Left kidney (tissue), 2 donors: ENCODE measurements around the gene MYO7A. TPM values are rescaled to one million over a fixed set of nuclear protein-coding genes. Genes with fewer than 3 reads are reported as not detected.
A peak's percentile ranks its signal among the peaks of the same experiment; 100 is the strongest.

Experiments
- DNase-seq: peaks from one replicate; pipeline ENCODE4 v3.0.0-alpha.2; 2013
- polyA plus RNA-seq: library from polyadenylated mRNA; unstranded; fragments of 120-200 nt; gene quantifications from one replicate; pipeline ENCODE4 v1.2.1, GENCODE V29; 2013; ENCODE audit not compliant: insufficient read length

MYO7A gene
- polyA plus RNA-seq, 1 donor: 3.7 TPM

DNA sequence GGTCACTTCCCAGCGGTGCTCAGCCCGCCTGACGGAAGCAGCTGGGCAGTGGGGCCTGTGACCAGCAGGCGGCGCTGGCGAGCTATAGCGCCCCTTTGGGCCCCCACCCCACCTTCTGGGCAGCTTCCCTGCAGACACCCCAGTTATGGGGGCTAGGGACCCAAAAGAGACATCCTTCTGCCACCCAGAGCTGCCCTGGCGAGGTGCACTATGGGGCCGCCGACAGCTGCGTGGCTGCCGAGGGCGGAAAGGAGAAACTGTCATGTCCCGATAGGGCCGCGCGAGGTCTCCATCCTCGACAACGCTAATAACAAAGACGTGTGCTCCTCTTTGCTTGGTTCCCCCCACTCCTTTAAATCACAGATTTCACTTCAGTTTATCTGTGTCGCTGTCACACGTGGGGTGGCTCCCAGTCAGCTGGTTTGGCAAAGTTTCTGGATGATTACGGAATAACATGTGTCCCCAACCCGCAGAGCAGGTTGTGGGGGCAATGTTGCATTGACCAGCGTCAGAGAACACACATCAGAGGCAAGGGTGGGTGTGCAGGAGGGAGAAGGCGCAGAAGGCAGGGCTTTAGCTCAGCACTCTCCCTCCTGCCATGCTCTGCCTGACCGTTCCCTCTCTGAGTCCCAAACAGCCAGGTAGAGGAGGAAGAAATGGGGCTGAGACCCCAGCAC, 673 bp upstream of the MYO7A start:
- DNase-seq: peak; percentile 53

DNA sequence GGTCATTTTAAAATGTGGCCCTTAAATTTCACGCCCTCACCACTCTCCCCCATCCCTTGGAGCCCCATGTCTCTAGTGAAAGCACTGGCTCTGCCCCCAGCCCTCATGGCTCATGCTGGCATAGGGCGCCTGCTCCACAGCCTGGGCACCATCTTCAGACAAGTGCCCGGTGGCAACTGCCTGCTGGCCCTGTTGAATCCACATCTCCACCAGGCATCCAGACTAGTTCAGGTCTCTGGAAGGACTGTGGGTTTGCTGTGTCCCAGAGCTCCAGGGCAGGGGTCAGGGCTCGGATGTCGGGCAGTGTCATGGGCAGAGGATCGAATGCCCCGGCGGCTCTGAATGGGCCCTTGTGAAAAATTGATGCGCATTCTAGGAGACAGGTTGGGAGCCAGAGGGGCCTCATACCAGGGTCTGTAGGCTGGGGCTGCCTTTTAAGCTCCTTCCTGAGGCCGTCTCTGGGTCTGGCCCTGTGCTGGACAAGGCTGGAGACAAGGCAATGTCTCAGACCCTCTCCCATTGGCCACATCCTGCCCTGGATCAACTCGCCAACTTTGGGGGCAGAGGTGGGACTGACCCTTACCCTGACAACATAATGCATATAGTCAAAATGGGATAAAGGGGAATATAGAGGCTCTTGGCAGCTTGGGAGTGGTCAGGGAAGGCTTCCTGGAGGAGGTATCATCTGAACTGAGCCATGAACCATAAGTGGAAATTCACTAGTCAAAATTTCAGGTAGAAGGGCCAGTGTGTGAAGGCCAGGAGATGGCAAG, 1.2 kb downstream of the MYO7A start:
- DNase-seq: no peak

DNA sequence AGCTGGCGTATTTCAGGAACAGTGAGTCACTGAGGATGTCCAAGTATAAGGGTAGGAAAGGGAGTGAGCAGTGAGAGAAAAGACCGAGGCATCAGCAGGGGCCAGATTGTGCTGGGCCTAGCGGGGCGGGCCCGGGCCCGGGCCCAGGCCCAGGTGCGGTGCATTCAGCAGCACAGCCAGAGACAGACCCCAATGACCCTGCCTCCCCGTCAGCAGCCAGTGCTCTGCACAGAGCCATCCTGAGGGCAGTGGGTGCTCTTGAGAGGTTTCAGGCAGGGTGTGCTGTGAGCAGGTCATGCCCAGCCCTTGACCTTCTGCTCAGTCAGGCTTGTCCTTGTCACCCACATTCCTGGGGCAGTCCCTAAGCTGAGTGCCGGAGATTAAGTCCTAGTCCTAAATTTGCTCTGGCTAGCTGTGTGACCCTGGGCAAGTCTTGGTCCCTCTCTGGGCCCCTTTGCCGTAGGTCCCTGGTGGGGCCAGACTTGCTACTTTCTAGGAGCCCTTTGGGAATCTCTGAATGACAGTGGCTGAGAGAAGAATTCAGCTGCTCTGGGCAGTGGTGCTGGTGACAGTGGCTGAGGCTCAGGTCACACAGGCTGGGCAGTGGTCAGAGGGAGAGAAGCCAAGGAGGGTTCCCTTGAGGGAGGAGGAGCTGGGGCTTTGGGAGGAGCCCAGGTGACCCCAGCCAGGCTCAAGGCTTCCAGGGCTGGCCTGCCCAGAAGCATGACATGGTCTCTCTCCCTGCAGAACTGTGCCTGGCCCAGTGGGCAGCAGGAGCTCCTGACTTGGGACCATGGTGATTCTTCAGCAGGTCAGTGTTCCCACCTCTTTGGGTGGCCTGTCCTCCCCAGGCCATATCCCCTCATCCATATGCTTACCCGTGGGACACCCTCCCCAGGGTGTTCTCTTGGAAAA, 2.1 kb downstream of the MYO7A start:
- no peak for DNase-seq

DNA sequence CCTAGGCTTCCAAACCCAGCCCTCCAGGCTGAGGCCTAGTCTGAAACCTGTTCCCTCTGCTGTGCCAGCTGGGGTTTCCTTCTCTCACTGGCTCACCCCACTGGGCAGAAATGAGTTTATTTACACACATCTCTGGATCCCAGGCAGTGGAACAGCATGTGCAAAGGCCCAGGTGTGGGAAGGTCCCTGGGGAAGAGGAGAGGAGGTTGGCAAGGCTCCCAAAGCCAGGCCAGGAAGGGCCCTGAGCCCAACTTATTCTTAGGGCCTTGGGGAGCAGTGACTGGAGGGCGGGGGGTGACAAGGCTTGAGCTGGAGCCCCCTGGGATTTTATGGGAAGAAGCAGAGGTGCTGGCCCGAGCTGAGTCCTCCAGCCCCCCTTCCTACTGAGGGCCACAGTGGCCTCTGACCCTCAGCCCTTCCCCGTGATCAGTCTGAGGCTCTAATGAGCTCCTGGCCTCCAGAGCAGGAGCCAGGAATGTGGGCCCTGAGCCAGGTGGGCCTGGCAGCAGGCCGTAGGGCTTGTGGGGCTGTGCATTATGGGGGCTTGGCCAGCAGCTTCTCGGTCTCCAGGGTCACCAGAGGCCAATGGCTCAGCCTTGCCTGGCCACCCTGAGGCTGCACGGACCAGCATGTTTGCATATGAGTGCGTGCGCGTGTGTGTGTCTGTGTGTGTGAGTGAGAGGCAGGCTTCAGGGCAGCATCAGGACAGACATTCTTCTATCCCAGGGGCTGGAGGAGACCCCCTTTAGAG, 2.9 kb downstream of the MYO7A start:
- DNase-seq: no peak

DNA sequence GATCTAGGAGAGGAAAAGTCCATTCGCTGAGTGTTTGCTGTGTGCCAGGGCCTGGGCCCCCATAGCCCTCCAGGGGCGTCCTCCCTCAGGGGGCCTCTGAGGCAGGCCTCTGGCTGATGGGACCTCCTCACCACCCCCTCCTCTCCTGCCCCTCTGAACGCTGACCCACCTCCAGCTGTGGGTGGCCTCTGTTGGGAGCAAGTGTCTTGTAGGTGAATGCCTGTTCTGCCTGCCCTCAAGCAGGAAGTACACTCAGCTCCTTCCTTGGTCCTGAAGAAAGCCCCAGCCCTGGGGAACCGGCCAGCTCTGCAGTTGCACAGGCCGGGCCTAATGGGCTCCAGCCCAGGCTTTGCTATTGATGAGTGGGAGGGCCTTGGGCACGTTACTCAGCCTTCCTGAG, 3.5 kb downstream of the MYO7A start:
- DNase-seq: no peak

DNA sequence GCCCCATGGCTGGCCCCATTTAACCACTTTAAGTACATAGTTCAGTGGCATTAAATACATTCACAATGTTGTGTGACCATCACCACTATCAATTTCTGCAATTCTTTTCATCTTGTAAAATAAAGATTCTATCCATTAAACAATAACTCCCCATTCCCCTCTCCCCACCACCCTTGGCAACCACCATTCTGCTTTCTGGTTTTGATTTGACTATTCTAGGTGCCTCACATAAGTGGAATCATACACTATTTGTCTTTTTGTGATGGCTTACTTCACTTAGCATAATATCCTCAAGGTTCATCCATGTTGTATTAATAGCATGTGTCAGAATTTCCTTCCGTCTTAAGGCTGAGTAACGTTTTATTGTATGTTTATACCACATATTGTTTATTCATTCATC, 7.0 kb downstream of the MYO7A start:
- no peak for DNase-seq

DNA sequence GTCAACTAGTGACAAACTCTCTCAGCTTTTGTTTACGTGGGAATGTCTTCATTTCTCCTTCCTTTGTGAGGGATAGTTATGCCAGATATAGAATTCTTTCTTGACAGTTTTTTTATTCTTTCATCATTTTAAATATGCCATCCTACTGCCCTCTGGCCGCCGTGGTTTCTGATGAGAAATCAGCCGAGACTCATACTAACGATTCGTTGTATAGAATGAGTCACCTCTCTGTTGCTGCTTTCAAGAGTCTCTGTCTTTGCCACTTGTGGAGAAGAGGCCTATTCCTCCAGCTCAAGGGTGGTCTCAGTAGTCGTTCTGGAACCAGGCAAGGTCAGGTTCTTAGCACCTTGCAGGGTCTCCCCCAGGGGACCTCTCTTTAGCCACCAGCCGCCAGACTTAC, 8.0 kb downstream of the MYO7A start:
- no peak for DNase-seq

DNA sequence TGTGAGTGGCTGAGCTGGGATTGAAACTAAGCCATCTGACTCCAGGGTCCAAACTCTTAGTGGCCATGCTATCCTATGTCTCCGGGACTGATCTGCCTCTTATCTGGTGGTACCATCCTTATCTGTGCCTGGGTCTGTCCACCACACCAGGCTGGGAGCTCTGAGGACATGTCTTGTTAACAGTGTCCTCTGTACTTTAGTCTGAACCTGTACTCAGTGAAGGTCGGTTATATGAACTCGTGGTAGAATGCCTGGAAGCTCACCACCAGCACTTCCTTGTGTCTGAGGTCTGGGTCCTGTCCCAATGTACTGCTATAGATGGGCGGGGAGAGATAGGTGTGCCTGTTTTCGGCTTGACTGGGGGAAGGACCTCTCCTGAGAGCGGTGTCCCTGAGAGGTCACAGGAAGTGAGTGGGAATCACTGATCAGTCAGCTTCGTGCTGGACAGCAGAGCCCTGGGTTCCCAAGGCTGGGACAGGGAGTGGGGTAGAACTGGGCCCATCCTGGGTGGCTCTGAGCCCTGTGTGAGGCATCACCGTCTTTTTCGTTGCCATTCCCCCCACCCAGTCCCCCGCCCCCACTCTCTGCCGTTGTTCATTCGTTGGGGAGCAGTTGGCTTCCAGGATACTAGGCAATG, 8.9 kb downstream of the MYO7A start:
- no peak for DNase-seq

DNA sequence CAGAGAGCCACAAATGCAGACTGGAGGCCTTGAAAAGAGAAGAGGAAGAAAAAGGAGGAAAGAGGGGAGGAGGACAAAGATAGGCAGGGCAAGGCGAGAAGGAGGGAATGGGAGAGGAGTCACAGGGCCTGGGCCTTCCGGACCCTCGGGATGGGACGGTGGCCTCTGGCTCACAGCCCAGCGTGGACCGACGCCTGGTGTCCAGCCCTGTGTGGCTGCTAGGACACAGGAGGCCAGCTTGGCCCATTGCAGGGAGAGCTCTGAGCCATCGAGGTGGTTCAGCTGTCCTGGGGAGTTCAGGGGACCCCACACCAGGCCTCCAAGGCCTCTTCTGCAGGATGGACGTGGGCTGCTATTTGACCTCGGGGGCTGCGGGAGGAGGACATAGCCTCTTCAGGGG, 9.4 kb downstream of the MYO7A start:
- DNase-seq: no peak

DNA sequence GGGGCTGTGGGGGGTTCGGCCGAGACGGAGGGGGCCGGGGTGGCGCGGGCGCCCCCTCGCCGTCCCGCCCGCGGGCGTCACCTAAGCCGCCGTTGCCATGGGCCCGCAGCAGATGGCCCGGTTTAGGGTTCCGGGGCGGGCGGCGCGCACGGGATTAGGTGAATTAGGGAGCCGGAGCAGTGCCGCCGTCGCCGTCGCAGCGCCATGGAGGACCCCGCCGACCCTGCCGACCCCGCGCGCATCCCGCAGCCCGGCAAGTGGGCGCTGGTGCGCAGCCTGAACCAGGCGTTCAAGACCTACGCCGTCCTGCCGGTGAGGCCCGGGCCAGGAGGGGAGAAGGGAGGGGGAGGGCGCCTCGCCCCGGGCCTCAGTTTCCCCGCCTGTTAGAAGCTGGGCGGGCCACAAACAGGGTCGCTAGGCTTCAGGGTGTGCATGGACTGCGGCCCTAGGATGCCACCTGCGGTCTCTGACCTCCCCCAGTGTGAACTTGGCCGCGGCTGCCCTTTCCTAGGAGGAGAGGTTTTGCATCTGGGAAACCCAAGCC, 10.1 kb downstream of the MYO7A start:
- DNase-seq: no peak

DNA sequence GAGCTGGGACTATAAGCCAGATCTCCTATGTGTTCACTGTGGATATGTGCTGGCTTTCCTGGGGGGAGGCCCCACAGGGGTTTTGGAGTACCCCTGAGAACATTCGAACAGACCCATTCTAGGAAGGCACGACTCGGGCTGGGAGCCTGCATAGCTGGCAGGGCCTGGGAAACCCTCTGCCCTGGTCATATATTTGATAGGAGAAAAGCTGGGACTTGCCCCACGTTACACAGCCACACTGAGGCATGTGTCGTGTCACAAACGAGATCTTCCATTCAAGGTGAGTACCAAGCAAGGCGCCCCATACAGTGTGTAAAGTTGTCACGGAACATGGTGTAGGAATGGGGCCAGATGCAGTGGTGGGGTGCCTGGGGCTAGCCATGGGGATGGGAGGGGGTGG, 11.2 kb downstream of the MYO7A start:
- DNase-seq: no peak

DNA sequence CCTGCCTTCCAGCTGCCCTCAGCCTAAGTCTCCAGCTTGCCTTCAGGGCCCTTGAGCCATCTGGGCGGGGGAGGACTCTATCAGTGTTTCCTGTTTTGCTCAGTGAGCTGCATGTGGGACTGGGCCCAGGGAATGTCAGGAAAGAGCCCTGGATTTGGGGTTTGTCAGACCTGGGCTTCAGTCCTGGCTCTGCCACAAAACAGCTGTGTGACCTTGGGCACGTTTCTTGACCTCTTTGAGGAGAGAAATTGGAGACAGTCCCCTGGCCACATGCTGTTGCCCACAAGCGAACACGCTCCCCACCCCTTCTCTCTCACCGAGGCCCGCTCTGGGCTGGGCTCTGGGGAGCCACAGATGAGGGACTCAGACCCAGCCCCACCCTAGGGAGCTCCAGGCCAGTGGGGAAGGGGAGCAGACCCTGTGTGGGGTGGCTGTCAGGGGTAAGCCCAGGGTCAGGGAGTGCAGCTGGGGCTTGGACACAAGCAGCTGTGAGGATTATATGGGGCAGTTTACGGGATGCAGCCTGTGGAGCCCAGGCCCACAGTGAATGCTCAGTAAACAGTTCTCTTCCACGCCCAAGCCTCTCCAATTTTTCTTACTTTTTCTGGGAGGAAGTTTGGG, 12.3 kb downstream of the MYO7A start:
- no peak for DNase-seq

DNA sequence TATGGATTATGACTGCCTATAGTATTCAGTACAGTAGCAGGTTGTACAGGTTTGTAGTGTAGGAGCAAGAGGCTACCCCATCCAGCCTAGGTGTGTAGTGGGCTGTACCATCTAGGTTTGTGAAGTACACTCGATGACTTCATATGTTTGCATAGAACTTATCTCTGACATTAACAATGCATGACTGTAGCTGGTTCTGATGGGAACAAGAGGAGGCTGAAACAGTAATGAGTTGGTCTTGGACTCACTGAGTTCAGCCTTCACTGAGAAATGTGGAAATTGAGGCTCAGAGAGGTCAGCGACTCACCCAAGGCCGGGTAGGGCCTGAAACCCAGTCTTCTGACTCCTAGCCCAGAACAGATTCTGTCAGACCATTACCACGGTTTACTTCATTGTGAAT, 13.0 kb downstream of the MYO7A start:
- no peak for DNase-seq

DNA sequence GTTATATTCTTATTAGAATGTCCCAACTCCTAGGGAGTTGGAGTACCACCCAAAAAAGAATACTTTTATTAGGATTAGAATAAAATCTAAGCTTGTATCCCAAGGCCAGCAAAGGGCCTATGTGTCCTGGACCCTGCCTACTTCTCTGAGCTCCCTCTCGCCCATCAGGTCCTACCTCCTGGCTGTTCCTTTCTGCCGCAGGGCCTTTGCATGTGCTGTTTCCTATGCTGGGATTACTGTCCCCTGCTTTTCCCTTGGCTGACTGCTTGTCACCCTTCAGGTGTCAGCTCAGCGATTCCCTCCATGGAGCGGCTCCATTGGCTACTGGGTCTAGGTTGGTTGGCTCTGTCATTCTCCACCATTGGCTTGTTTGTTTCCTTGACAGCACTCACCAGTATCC, 13.4 kb downstream of the MYO7A start:
- DNase-seq: no peak

DNA sequence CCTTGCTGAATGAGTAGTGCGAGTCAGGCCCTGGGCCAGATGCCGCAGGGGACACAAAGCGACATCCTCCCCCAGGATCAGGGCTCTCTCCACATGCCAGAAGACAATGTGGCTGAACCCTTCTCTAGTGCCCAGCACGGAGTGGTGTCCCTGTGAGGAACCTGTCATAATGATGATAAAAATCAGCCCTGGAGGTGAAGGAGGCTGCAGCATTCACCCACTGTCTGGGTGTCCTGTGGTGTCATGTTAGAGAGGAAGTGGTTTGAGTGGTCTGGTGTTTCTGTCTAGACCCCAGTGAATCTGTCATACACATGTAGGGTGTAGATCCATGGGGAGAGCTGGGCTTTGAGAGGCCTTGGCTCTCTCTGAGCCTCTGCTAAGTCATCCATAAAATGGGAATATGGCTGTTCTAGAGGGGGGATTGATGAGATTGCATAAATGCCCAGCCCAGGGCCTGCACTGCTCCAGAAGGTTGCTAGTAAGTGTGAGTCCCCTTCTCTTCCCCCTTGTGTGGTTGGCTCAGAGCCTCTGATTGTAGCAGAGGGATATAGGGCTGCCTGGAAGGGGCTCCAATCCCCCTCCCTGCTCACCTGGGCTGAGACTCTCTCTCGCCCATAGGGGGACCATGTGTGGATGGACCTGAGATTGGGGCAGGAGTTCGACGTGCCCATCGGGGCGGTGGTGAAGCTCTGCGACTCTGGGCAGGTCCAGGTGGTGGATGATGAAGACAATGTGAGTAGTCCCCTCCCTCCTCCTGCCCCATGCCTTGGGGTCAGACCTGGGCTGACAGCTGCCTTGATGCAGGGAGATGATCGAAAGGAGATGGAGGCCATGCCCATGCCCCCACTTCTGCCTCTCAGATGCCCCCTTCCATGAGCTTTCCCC, 14.3 kb downstream of the MYO7A start:
- DNase-seq: no peak

DNA sequence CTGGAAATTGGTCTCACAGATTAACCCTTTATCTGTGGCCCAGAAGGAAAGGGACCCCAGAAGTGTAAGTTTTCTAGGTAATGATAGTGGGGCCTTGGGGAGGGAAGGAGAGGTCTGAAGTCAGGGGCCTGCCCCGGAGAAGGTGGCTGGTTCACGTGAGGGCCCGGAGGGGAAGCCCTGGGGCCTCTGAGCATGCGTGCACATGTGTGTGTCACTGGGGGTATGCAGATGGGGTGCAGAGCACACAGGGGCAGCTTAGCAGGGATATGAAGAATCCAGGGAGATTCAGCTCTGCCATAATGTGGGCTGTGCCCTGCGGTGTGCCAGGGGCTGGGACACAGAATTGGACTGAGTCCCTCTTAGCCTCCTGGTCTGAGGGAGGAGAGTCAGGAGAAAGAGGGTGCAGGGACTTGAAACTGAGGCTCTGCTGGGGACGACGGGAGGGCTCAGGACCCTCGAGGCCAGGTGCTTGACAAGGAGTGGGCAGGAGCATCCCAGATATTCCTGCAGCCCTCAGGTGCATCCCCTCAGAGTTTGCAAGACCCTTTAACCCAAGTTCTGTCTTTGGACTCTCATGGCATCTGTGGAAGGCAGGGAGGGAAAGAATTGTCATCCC, 15.5 kb downstream of the MYO7A start:
- no peak for DNase-seq

DNA sequence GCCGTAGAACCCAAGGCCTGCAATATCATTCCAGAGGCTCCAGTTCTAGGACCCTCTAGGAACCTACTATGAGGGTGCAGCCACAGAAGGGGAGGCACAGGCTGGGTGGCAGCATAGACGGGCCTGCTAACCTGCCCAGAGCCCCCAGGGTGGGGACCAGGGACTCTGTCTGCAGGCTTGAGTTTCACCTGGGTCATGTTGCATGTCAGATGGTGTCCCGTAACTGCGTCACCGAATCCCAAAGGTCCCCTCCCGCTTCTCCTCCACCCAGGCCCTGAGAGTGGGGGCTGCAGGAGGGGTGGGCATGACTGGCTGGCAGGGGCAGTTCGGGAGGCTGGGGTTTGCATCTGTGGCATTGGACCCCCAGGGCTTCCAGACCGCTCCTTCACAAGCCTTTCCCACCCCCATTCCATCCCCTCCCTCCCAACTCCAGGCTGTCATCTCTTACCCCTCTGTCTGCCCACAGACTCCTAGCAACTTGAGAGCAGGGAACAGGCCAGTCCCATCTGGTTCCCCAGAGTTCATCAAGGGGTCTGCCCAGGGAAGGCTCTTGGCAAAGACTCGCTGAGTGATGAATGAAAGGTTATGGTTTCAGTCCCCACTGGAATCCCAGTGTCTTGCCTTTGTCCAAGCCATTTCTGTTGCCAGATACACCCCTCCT, 16.3 kb downstream of the MYO7A start:
- DNase-seq: peak; percentile 30

DNA sequence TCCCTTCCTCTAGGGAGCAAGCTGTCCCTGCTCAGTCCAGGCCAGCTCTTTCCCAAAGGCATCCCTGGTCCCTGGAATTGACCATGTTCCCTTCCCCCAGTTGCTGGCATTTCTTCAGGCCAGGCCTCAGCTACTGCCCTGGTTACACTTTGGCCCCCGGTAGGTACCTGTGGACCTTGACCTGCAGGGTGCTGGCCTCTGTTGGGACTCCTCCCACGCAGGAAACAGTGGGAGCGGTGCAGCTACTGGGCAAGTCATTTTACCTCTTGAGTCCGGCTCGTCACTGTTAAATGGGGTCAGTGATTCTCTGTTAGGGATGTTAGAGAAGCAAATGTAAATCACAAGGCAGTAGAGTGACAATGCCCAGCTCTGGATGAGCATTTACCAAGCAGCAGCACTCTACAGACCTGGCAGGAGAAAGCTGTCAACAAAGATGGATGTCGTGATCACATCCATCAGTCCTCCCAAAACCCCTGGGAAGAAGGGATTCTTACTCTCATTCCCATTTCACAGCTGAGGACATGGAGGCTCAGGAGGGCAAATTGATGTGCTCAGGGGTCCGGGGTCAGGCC, 16.9 kb downstream of the MYO7A start:
- DNase-seq: no peak
